Peyer's patch (tissue), 4 donors: ENCODE measurements around the gene POGLUT2. TPM values are rescaled to one million over a fixed set of nuclear protein-coding genes. Genes with fewer than 3 reads are reported as not detected.

ENCODE experiments used
- DNase-seq, 3 donors: peaks; one replicate each; pipeline ENCODE4 v3.0.0-alpha.2; 2017 to 2019
- H3K27ac ChIP-seq, 4 donors: fragments of 200-600 bp; sonication (generic); one replicate each; pipeline ENCODE4 v1.5.1; 2016 to 2019
- H3K27me3 ChIP-seq, 2 donors: fragments of 200-600 bp; sonication (generic); one replicate each; pipeline ENCODE4 v1.5.1; 2019
- H3K36me3 ChIP-seq, 3 donors: fragments of 200-600 bp; sonication (generic); one replicate each; pipeline ENCODE4 v1.5.1; 2016 to 2019
- H3K4me1 ChIP-seq, 4 donors: fragments of 200-600 bp; sonication (generic); one replicate each; pipeline ENCODE4 v1.5.1; 2016 to 2019
- H3K4me3 ChIP-seq, 4 donors: fragments of 200-600 bp; sonication (generic); 1 replicate in 3 of 4; 2 replicates in 1 of 4; pipeline ENCODE4 v1.5.1; 2016 to 2019; ENCODE audit warnings: mild to moderate bottlenecking in 1 of 4
- H3K9me3 ChIP-seq, 4 donors: fragments of 200-600 bp; sonication (generic); one replicate each; pipeline ENCODE4 v1.5.1; 2016 to 2019; ENCODE audit warnings: mild to moderate bottlenecking in 1 of 4
- CTCF ChIP-seq, 6 experiments: fragments of 450-650 bp in 4 of 6; fragments of 200-600 bp in 2 of 6; sonication (generic) in 1 of 6; IDR thresholded peaks; one replicate each; pipeline ENCODE4 v1.5.1; 2017 to 2019; ENCODE audit warnings: antibody characterized with exemption in 6 of 6, mild to moderate bottlenecking in 3 of 6, moderate library complexity in 1 of 6
- POLR2A ChIP-seq, 2 donors: fragments of 450-650 bp; IDR thresholded peaks; one replicate each; pipeline ENCODE4 v1.5.1; 2017; ENCODE audit warnings: antibody characterized with exemption in 2 of 2, mild to moderate bottlenecking in 2 of 2, moderate library complexity in 2 of 2
- total RNA-seq, 4 donors: library from RNA; depleted of rRNA; stranded (reverse); fragments of >200 nt; gene quantifications; one replicate each; pipeline ENCODE4 v1.1.0, GENCODE V29; 2016

The POGLUT2 gene
- total RNA-seq, 4 donors from 2014 or later, result 0.70 to 2.4 (median 1.5) TPM; not detected in 1

GRCh38 chr13:102815788-102816187 lies 17.0 kb upstream of the POGLUT2 start:
- no peaks in the 10 kb centered on the region for H3K4me1 ChIP-seq
- no peak overlapping the region for H3K27ac ChIP-seq
- H3K4me3 ChIP-seq, result no peak overlapping the region
- TF ChIP-seq CTCF (IDR thresholded peaks at IDR 0.05), result no peak
- TF ChIP-seq POLR2A (IDR thresholded peaks at IDR 0.05), result no peak
- H3K27me3 ChIP-seq, result no peaks in the 10 kb centered on the region
- no peaks in the 10 kb centered on the region for H3K9me3 ChIP-seq
- peaks cover 0 to 15% (median 0%) of the 10 kb centered on the region in 3 donors for H3K36me3 ChIP-seq
- DNase-seq, result no peak

- peaks cover 0 to 15% (median 0%) of the 10 kb centered on the region in 3 donors for H3K36me3 ChIP-seq
- H3K27ac ChIP-seq, result no peak overlapping the region
- H3K27me3 ChIP-seq, result no peaks in the 10 kb centered on the region
- DNase-seq, result no peak
- no peaks in the 10 kb centered on the region for H3K9me3 ChIP-seq
- TF ChIP-seq POLR2A (IDR thresholded peaks at IDR 0.05) (no peak), CTCF (IDR thresholded peaks at IDR 0.05) (no peak)
- H3K4me1 ChIP-seq, result no peaks in the 10 kb centered on the region
- H3K4me3 ChIP-seq, result no peak overlapping the region
These were observed 16.0 kb upstream of the POGLUT2 start for GRCh38 chr13:102814793-102815192.

GRCh38 chr13:102814025-102814607 lies 15.3 kb upstream of the POGLUT2 start:
- DNase-seq, result no peak
- H3K27ac ChIP-seq, result no peak overlapping the region
- no peak overlapping the region for H3K4me3 ChIP-seq
- no peaks in the 10 kb centered on the region for H3K27me3 ChIP-seq
- peaks cover 0 to 15% (median 0%) of the 10 kb centered on the region in 3 donors for H3K36me3 ChIP-seq
- no peaks in the 10 kb centered on the region for H3K4me1 ChIP-seq
- TF ChIP-seq CTCF (IDR thresholded peaks at IDR 0.05), result no peak
- no peak for TF ChIP-seq POLR2A (IDR thresholded peaks at IDR 0.05)
- H3K9me3 ChIP-seq, result no peaks in the 10 kb centered on the region

GRCh38 chr13:102812611-102813287 lies 14.0 kb upstream of the POGLUT2 start:
- H3K9me3 ChIP-seq, result no peaks in the 10 kb centered on the region
- TF ChIP-seq POLR2A (IDR thresholded peaks at IDR 0.05), result no peak
- no peak for TF ChIP-seq CTCF (IDR thresholded peaks at IDR 0.05)
- H3K4me3 ChIP-seq, result no peak overlapping the region
- H3K4me1 ChIP-seq, result no peaks in the 10 kb centered on the region
- peaks cover 0 to 15% (median 0%) of the 10 kb centered on the region in 3 donors for H3K36me3 ChIP-seq
- no peak overlapping the region for H3K27ac ChIP-seq
- DNase-seq, result no peak
- no peaks in the 10 kb centered on the region for H3K27me3 ChIP-seq

GRCh38 chr13:102807699-102808098 lies 8.9 kb upstream of the POGLUT2 start:
- TF ChIP-seq POLR2A (IDR thresholded peaks at IDR 0.05) (no peak), CTCF (IDR thresholded peaks at IDR 0.05) (no peak)
- no peak for DNase-seq

More at GRCh38 chr13:102807699-102808098, 8.9 kb upstream of the POGLUT2 start:
- no peaks in the 10 kb centered on the region for H3K4me1 ChIP-seq
- H3K27me3 ChIP-seq, result no peaks in the 10 kb centered on the region
- H3K4me3 ChIP-seq, result no peak overlapping the region
- peaks cover 0 to 7% (median 0%) of the 10 kb centered on the region in 3 donors for H3K36me3 ChIP-seq
- H3K9me3 ChIP-seq, result no peaks in the 10 kb centered on the region
- no peak overlapping the region for H3K27ac ChIP-seq
